ENCODE data around the gene BTBD7. TPM values are rescaled to one million over a fixed set of nuclear protein-coding genes. Genes with fewer than 3 reads are reported as not detected.

BTBD7 gene
- total and polyA plus RNA-seq, 8 donors = 5.7 to 99.2 (median 25.6) TPM

DNA sequence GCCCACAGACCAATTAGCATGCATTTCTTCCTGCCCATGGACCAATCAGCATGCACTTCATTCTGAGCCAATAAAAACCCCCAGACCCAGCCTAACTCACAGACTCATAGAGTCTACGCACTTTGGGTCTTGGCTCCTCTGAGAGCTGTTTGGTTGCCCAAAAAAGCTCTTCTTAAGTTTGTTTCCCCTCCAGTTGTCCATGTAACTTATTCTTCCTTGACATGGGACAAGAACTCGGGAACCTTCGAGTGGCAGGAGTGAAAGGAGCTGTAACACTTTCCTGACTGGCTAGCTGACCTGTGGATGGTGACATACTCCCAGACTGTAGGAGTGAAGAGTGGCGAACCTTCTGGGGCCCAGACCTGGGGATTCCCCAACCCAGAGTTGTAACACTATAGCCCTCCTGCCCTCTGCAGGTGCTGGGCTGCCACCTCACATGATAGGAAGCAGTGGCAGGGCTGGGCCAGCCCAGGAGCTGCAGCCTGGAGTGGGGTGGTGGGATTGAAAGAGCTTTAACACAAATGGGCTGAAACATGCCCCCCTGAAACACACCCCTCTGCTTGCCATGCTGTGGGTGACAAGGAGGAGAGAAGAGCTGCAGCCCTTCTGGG lies 4.4 kb upstream of the BTBD7 start:
- DNase-seq = no peak
- Histone ChIP-seq H3K4me1 (peaks cover 0 to 13% (median 12%) of the 10 kb centered on the region in 4 donors), H3K9me3 (peaks cover 0 to 11% (median 4%) of the 10 kb centered on the region in 4 donors), H3K36me3 (no peaks in the 10 kb centered on the region), H3K27me3 (no peaks in the 10 kb centered on the region), H3K27ac (no peak overlapping the region), H3K4me3 (no peak overlapping the region)
- 84 to 95% (median 93%) methylated on average over 4 of the region's 4 CpGs for WGBS, 5 donors
- TF ChIP-seq POLR2A (IDR thresholded peaks at IDR 0.05) = no peak
- TF ChIP-seq, protein P1, sequence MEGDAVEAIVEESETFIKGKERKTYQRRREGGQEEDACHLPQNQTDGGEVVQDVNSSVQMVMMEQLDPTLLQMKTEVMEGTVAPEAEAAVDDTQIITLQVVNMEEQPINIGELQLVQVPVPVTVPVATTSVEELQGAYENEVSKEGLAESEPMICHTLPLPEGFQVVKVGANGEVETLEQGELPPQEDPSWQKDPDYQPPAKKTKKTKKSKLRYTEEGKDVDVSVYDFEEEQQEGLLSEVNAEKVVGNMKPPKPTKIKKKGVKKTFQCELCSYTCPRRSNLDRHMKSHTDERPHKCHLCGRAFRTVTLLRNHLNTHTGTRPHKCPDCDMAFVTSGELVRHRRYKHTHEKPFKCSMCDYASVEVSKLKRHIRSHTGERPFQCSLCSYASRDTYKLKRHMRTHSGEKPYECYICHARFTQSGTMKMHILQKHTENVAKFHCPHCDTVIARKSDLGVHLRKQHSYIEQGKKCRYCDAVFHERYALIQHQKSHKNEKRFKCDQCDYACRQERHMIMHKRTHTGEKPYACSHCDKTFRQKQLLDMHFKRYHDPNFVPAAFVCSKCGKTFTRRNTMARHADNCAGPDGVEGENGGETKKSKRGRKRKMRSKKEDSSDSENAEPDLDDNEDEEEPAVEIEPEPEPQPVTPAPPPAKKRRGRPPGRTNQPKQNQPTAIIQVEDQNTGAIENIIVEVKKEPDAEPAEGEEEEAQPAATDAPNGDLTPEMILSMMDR (IDR thresholded peaks at IDR 0.05) = no peak
- TF ChIP-seq EP300 (IDR thresholded peaks at IDR 0.05) = no peak
- TF ChIP-seq POLR2AphosphoS5 (IDR thresholded peaks at IDR 0.05) = no peak
- intact Hi-C loops (cut with DNase I; ENCODE audit: low total_unique reads) = no loop called here

DNA sequence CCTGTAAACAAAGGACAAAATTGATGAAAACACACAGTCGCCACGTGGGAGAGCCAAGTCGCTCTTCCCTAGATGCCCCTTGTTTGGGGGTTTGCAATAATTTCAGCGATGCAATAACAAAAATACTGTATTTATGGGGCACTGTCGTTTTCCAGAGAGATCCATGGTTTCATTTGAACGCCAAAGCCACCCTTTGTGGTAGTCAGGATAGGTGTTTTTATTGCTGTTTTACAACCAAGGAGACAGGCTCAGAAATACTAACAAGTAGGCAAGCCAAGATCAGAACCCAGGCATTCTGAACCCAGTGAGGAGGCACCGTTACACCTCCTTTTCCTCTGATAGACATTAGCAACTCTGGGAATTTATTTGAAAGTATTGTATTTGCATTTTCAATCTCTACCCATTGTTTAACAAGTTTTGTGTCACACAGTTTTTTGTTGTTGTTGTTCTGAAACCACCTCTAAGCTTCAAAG lies 831 bp upstream of the BTBD7 start:
- 5 to 9% (median 7%) methylated on average over 7 of the region's 7 CpGs for WGBS, 5 donors
- Histone ChIP-seq H3K4me3 (peak overlapping the region; percentile 78 to 91 (median 90)), H3K9me3 (peaks cover 0 to 5% (median 0%) of the 10 kb centered on the region in 4 donors), H3K36me3 (no peaks in the 10 kb centered on the region), H3K27ac (peak overlapping the region in 4 of 5 donors; percentile 95 to 99 (median 98)), H3K27me3 (no peaks in the 10 kb centered on the region), H3K4me1 (peaks cover 21 to 46% (median 42%) of the 10 kb centered on the region in 4 donors)
- intact Hi-C loops (cut with DNase I; ENCODE audit: low total_unique reads) = no loop called here
- TF ChIP-seq POLR2A (IDR thresholded peaks at IDR 0.05) = no peak
- TF ChIP-seq, protein P1 (IDR thresholded peaks at IDR 0.05) = no peak
- no peak for TF ChIP-seq EP300 (IDR thresholded peaks at IDR 0.05)
- no peak for TF ChIP-seq POLR2AphosphoS5 (IDR thresholded peaks at IDR 0.05)
- no peak for DNase-seq

DNA sequence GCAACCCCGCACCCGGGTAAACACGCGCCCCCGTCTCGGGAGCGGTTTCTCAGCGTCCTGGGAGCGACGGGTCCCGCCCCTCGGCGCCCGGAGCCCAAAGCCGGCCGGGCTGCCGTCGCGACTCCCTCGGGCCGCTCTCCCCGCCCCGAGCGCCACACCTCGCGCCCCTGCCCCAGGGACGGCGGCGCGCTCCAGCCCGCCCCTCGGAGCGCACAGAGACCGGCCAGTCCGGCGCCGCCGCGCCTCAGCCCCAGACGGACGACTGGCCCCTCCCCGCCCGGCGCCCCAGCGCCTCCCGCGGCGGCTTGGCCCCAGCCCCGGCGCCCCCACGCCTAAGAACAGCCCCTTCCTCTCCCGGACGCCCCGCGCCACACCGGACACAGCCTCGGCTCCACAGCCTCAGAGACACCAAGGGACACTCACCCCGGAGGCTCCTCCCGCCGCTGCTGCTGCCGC lies 411 bp downstream of the BTBD7 start:
- TF ChIP-seq POLR2A (IDR thresholded peaks at IDR 0.05) = no peak
- TF ChIP-seq POLR2AphosphoS5 (IDR thresholded peaks at IDR 0.05) = peak in 1 of 3 donors; percentile 35
- no peak for TF ChIP-seq EP300 (IDR thresholded peaks at IDR 0.05)
- TF ChIP-seq, protein P1 (IDR thresholded peaks at IDR 0.05) = no peak
- 0 to 1% (median 1%) methylated on average over 6 to 60 of the region's 61 CpGs for WGBS, 5 donors

DNA sequence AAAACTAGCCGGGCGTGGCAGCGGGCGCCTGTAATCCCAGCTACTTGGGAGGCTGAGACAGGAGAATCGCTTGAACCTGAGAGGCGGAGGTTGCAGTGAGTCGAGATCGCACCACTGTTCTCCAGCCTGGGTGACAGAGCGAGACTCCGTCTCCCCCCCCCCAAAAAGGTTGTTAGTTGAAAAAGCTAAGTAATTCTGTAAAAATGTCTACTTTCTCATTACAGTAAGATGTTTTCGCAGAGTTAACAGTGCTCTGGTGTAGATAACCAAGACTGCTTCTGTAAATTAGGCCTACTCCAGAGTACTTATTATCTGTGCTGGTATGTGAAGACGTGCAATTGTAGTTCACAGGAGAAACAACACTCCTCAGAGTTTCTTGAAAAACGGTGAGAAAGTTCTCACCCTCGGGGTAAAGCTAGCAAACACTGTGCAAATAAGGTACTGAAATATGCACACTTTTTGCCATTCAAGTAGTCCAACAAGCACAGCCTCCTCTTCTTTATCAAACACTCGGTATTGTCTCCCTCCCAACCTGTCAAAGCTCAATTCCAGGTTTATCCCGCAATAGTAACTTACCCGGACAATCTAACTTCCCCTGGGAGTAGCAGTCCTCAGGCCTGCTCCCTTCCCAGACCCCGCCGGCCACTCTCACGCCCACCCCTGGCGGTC lies 974 bp downstream of the BTBD7 start:
- WGBS, 5 donors = 16 to 24% (median 21%) methylated on average over 21 of the region's 21 CpGs
- no peak for DNase-seq
- Histone ChIP-seq H3K27me3 (no peaks in the 10 kb centered on the region), H3K4me1 (peaks cover 21 to 59% (median 43%) of the 10 kb centered on the region in 4 donors), H3K27ac (peak overlapping the region; percentile 95 to 99 (median 97)), H3K4me3 (peak overlapping the region; percentile 78 to 91 (median 90)), H3K36me3 (no peaks in the 10 kb centered on the region), H3K9me3 (no peaks in the 10 kb centered on the region)
- TF ChIP-seq, protein P1 (IDR thresholded peaks at IDR 0.05) = no peak
- TF ChIP-seq POLR2AphosphoS5 (IDR thresholded peaks at IDR 0.05) (no peak), EP300 (IDR thresholded peaks at IDR 0.05) (no peak), POLR2A (IDR thresholded peaks at IDR 0.05) (no peak)
- intact Hi-C loops (cut with DNase I; ENCODE audit: low total_unique reads) = no loop called here

More for the DNA sequence above, 411 bp downstream of the BTBD7 start:
- peak; percentile 74 to 87 for DNase-seq
- Histone ChIP-seq H3K9me3 (peaks cover 0 to 5% (median 0%) of the 10 kb centered on the region in 4 donors), H3K4me3 (peak overlapping the region; percentile 78 to 91 (median 90)), H3K4me1 (peaks cover 21 to 56% (median 43%) of the 10 kb centered on the region in 4 donors), H3K27me3 (no peaks in the 10 kb centered on the region), H3K36me3 (no peaks in the 10 kb centered on the region), H3K27ac (peak overlapping the region; percentile 95 to 99 (median 97))
- intact Hi-C loops (cut with DNase I; ENCODE audit: low total_unique reads) = no loop called here

All from stomach (tissue), 9 donors.